Esophagus muscularis mucosa (tissue), 4 donors: ENCODE results near the gene LAMA5.

Source experiments
- EP300 ChIP-seq: sonication (generic); formaldehyde crosslinking; IDR thresholded peaks from one replicate; pipeline ENCODE4 v1.6.1; 2017; ENCODE audit warnings: antibody characterized with exemption
- POLR2A ChIP-seq: fragments of 450-650 bp; IDR thresholded peaks from one replicate; pipeline ENCODE4 v1.6.1; 2017; ENCODE audit warnings: antibody characterized with exemption, moderate library complexity, mild to moderate bottlenecking, low read depth
- POLR2AphosphoS5 ChIP-seq, 2 donors: sonication (generic); formaldehyde crosslinking; IDR thresholded peaks; one replicate each; pipeline ENCODE4 v1.6.1; 2017; ENCODE audit warnings: antibody characterized with exemption in 2 of 2
- TF ChIP-seq, protein P1 (sequence below), 3 experiments: fragments of 200-600 bp in 2 of 3; fragments of 450-650 bp in 1 of 3; sonication (generic) in 2 of 3; IDR thresholded peaks; one replicate each; pipeline ENCODE4 v1.5.1; 2017 to 2019; ENCODE audit warnings: antibody characterized with exemption in 3 of 3, mild to moderate bottlenecking in 2 of 3, moderate library complexity in 1 of 3

DNA sequence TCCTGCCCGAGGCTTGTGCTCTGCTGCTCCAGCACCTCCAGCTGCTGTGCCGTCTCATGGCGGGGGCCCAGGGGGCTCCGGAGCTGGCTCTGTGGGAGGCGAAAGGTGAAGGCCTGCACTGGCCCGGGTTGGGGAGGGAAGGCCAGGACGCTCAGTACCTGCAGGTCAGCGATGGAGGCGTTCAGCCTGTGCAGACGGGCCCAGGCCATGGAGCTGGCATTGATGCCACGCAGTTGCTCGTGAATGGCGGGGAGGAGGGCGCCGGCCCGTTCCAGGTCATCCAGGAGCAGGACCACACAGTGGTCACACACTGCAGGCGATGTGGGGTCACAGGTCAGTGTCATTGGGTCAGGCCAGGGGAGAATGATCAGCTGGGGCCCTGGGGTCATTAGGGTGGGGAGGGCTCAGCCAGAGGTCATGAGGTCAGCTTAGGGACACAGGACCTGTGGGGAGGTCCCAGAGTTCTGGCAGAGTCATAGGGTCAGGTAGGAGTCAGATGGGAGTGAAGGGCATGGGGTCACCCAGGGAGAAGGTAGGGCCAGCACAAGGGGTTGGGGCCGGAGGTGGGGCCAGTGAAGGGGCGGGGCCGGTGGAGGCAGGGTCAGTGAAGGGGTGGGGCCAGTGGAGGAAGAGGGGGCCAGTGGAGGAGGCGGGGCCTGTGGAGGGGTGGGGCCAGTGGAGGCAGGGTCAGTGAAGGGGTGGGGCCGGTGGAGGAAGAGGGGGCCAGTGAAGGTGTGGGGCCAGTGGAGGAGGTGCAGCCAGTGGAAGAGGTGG lies 46.3 kb downstream of the LAMA5 start:
- TF ChIP-seq, protein P1, sequence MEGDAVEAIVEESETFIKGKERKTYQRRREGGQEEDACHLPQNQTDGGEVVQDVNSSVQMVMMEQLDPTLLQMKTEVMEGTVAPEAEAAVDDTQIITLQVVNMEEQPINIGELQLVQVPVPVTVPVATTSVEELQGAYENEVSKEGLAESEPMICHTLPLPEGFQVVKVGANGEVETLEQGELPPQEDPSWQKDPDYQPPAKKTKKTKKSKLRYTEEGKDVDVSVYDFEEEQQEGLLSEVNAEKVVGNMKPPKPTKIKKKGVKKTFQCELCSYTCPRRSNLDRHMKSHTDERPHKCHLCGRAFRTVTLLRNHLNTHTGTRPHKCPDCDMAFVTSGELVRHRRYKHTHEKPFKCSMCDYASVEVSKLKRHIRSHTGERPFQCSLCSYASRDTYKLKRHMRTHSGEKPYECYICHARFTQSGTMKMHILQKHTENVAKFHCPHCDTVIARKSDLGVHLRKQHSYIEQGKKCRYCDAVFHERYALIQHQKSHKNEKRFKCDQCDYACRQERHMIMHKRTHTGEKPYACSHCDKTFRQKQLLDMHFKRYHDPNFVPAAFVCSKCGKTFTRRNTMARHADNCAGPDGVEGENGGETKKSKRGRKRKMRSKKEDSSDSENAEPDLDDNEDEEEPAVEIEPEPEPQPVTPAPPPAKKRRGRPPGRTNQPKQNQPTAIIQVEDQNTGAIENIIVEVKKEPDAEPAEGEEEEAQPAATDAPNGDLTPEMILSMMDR (IDR thresholded peaks at IDR 0.05): no peak
- TF ChIP-seq POLR2A (no peak), POLR2AphosphoS5 (IDR thresholded peaks at IDR 0.05) (peak in 1 of 2 donors; percentile 19), EP300 (no peak)
